RPMI7951 (cell line): ENCODE measurements around the gene CCDC159. TPM values are rescaled to one million over a fixed set of nuclear protein-coding genes. Genes with fewer than 3 reads are reported as not detected.
A peak's percentile ranks its signal among the peaks of the same experiment; 100 is the strongest.
"Not testable (repeated sequence)": the region's sequence is repeated elsewhere in the genome, so short reads cannot be mapped to it uniquely, and the experiment has no call there.

Source experiments
- DNase-seq: peaks from one replicate; pipeline ENCODE4 v3.0.0-alpha.2; 2012; ENCODE audit warnings: low read depth
- total RNA-seq: library from RNA; depleted of rRNA; stranded (reverse); fragments of >200 nt; shearing (Covaris generic); gene quantifications from 2 replicates; pipeline ENCODE4 v1.2.3, GENCODE V29; 2014

CCDC159 gene
- total RNA-seq, 1 experiment from 2014 or later, result 4.3 TPM

DNA sequence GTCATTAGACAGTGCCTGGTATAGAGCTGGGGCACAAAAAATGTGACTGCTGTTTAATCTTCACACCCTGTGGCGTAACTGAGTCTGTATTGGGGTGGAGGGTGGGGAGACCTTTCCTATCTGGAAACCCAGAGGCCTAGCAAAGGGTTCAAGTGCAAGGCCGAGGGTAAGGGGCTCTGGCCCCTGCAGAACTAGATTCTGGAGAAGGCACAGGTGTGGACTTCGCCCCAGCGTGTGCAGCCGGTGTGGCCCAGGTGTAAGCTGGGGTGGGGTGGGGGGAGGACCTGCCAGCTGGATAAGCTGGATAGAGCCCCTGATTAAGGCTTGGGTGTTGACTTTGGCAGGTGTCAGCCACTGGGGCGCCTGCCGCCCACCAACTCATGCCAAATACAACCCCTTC, 8.2 kb upstream of the CCDC159 start:
- no peak for DNase-seq

DNA sequence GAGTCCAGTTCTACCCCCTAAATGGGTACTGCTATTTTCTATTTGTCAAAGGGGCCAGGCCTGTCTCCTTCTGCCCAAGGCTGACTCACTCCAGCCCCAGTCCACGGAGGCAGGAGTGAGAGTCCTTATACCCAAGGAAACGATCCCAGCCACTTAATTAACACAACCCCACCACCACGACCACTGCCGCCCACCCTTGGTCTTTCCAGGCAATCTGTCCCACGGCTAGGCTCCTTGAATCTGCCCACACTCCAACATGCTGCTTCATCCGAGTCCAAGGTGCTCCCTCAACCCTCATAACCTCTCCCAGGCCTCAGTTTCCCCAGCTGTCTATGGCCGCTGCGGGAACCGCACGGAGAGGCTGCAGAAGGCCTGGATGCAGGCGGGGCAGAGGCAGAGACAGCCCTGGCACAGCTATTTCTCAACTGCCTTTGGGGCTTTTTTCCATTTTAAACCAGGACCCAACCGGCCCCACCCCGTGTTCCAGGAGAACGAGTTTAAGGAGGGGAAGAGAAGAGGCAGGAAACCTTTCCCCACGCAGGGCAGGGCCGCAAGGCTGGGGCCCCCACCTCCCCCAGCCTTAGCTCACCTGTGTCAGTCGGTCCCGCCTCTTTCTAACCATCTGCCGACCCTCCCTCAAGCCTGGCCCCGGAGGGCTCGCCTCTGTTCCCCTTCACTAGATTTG, 7.6 kb upstream of the CCDC159 start:
- no peak for DNase-seq

DNA sequence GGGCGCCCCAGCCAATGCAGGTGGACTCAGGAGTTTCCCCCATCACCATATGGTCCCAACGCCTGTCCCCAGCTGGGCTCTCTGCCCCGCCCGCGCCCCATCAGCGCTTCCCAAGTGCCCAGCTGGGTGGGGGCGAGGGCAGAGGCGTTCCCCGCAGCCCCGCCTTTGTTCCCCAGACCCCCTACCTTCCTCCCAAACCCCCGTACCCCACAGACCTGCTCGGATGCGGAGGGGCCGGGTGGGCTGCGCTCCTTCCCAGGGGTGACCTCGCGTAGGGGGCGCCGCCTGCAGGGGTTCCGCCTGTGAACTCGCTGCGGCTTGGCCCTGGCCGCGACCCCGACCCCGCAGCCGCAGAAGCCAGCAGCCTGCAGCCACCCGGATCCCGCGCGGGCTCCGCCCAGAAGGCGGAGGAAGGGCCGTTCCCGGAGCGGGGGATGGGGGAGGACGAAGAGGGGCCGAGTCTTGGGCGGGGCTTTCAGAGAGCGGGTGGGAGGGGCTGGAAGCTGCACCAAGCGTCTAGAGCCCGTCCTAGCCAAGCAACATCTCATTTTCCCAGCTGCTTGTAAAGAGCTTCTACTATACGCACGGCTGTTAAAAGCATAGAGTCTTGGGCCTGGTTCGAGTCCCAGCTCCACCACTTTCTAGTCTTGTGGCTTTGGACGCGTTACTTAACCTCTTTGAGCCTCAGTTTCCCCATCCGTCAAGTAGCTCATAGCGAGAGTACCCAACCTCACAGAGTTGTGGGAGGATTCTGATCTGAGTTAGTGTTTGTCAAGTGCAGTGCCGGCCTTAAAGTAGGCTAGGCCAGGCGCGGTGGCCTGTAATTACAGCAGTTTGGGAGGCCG, 6.8 kb upstream of the CCDC159 start, which contains the start of gene RAB3D:
RAB3D (minus strand) TSS at position 404 of the 845 bp plus-strand sequence. CDS start 2,258 bp downstream, outside the sequence.
- DNase-seq, result peak; percentile 86

- DNase-seq, result not testable (repeated sequence)
Observed at GRCh38 chr19:11340099-11340467, 6.2 kb upstream of the CCDC159 start.

GRCh38 chr19:11342429-11342828, 3.9 kb upstream of the CCDC159 start:
- no peak for DNase-seq

- DNase-seq, result no peak
Observed at GRCh38 chr19:11345122-11345803, 1.1 kb upstream of the CCDC159 start.

DNA sequence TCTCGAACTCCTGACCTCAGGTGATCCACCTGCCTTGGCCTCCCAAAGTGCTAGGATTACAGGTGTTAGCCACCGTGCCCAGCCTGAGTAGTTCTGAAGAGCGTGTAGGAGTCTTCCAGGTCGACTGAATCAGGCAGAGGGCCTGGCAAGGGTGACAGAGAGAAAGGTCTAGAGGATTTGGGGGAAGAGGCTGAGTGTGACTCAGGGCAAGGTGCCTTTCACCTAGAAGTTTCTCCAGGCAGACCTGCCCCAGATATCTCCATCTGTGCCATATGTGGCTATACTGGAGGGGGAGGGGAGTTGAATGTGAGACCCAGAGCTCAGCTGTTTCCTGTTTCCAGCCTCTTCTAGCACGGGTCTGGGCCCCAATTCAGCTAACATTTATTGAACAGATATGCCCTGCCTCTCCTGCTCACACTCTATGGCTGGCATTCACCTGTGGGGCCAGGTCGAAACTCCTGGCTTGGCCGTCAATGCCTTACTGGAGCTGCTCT, 1.3 kb downstream of the CCDC159 start:
- DNase-seq, result no peak

DNA sequence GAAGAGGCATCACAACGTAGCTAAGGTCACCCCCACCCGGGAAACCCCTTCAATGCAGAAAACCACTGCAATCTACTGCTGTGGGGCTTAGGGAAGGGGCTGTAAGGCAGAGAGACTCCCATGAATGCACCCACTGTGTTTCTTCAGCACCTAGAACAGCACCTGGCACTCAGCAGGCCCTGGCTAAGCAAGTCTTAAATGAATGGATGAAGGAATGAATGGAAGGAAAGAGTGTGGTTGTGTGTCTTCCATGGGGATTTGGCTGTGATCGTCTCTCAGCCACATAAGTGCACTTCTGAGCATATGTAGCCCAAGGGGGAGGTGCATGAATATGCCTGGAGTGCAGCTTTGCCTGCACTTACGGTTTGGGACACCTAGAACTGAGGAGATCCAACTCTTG, 2.9 kb downstream of the CCDC159 start:
- no peak for DNase-seq

GRCh38 chr19:11354102-11354501, 7.8 kb downstream of the CCDC159 start:
- not testable (repeated sequence) for DNase-seq

GRCh38 chr19:11355160-11356073, 9.1 kb downstream of the CCDC159 start, which contains the start of gene PLPPR2:
PLPPR2 (plus strand) TSS chr19:11355432; CDS start chr19:11357674, 2,242 bp downstream.
- peak; percentile 86 for DNase-seq

GRCh38 chr19:11356074-11356397, 9.7 kb downstream of the CCDC159 start:
- DNase-seq, result no peak

DNA sequence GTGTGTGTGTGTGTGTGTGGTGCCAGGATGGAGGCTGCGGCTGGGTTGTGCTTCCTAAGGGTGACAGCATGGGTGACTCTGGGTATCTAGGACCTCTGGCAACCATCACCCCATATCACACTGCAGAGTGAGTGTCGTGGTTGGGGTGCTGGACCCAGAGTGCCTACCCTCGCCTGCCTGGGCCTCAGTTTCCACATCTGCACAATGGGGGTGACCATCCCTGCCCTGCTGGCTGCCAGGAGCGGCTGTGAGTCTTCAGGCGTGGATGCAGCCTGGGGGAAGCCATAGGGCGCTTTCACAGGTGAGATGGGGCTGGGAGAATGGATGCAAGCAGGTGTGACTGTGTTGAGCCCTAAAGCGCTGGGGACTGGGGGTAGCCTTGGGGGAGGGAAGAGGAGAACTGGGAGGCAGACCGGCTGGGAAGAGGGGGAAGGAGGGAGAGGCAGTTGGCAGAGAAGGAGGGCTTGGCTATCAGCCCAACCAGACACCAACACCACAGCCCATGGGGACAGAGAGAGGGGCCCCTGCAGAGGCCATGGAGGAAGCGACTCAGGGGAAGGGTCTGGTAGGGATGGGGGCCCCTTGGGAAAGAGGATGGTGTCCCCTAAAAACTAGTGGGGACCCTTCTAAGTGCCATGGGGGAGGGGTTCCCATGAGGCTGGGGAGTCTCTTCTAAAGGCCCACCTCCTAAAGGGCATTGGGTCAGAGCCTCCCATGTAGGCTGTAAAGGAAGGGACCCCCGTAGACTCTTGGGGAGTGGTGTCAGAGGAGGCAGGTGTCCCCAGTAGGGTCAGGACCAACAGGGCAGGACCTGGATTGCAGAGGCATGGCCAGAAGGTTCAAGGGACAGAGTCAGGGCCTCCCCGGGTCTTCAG, 10.6 kb downstream of the CCDC159 start:
- no peak for DNase-seq

DNA sequence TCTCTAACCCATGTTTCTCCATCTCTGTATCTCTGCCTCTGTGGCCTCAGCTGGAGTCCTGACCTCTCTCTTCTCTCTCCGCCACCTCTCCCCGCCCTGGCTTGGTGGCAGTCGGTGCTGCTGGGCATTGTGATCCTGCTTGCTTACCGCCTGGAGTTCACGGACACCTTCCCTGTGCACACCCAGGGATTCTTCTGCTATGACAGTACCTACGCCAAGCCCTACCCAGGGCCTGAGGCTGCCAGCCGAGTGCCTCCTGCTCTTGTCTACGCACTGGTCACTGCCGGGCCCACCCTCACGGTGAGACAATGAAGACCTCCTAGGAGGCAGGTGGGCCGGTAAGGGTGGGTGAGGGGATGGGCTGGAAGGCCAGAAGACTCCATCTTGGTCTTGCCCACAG, 13.1 kb downstream of the CCDC159 start:
- no peak for DNase-seq

GRCh38 chr19:11361037-11361770, 14.9 kb downstream of the CCDC159 start:
- no peak for DNase-seq

DNA sequence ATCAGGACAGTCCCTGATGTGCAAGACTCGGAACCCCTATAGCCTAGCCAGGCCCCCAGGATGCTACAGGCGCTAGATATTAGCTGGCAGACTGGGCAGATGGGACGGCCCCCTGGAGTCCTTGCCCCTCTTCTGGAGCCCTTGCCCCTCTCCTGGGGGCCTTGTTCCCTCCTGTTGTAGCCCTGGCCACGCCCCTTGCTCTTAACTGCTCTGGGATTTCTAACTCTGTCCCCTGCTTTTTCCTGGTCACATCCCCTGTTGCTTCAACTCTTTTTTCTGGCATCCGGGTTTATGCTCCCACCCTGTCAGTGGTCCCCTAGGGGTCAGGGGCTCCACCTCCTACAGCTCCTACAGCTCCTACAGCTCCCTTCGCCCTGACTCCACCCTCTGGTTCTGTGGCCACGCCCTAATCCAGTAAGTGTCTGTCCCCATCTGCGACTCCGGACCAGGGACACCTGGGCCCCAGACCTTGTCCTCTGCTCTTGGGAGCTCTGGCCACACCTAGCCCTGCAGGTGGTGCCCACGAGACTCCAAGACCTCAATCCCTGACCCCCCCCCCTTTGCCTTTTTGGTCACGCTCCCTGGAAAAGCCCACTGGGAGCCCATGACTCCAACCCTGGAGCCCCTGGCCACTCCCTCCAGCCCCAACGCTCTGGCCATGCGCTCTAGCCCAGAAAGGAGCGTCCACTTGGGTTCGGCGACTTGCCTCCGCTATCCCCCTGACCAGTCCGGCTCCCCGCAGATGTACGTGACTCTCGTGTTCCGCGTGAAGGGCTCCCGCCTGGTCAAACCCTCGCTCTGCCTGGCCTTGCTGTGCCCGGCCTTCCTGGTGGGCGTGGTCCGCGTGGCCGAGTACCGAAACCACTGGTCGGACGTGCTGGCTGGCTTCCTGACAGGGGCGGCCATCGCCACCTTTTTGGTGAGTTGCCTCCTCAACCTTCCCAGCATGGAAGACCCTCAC, 15.7 kb downstream of the CCDC159 start:
- no peak for DNase-seq

GRCh38 chr19:11363881-11364280, 17.6 kb downstream of the CCDC159 start:
- no peak for DNase-seq

GRCh38 chr19:11364296-11364904, 18.1 kb downstream of the CCDC159 start:
- DNase-seq, result no peak

- no peak for DNase-seq
Observed at GRCh38 chr19:11364935-11365334, 18.6 kb downstream of the CCDC159 start.
